Endothelial cell (in vitro differentiated cells): ENCODE measurements around the gene ZNF148. TPM values are rescaled to one million over a fixed set of nuclear protein-coding genes. Genes with fewer than 3 reads are reported as not detected.

ENCODE experiments used
- DNase-seq: peaks from one replicate; pipeline ENCODE4 v3.0.0; 2021; ENCODE audit warnings: low spot score
- H3K27ac Mint-ChIP-seq: one replicate; pipeline ENCODE4 v1.8.0; 2021; ENCODE audit warnings: mixed read lengths, inconsistent platforms; ENCODE audit not compliant: unreplicated experiment
- H3K27me3 Mint-ChIP-seq: one replicate; pipeline ENCODE4 v1.8.0; 2021; ENCODE audit warnings: mild to moderate bottlenecking, moderate library complexity, mixed read lengths, inconsistent platforms; ENCODE audit not compliant: unreplicated experiment
- H3K36me3 Mint-ChIP-seq: one replicate; pipeline ENCODE4 v1.8.0; 2021; ENCODE audit warnings: mild to moderate bottlenecking, low read depth, mixed read lengths, inconsistent platforms; ENCODE audit not compliant: unreplicated experiment
- H3K4me1 Mint-ChIP-seq: one replicate; pipeline ENCODE4 v1.8.0; 2021; ENCODE audit warnings: mild to moderate bottlenecking, mixed read lengths, inconsistent platforms; ENCODE audit not compliant: unreplicated experiment
- H3K4me3 Mint-ChIP-seq: one replicate; pipeline ENCODE4 v1.8.0; 2021; ENCODE audit warnings: mild to moderate bottlenecking, mixed read lengths, inconsistent platforms; ENCODE audit not compliant: unreplicated experiment
- H3K9me3 Mint-ChIP-seq: one replicate; pipeline ENCODE4 v1.8.0; 2021; ENCODE audit warnings: mixed read lengths, inconsistent platforms; ENCODE audit not compliant: unreplicated experiment
- CTCF ChIP-seq: fragments of 200-600 bp; sonication (generic); IDR thresholded peaks from one replicate; pipeline ENCODE4 v1.5.0; 2021; ENCODE audit warnings: antibody characterized with exemption; ENCODE audit not compliant: unreplicated experiment
- total RNA-seq: library from RNA; stranded (reverse); fragmentation: NEBNext Ultra II Directional; extraction: Animal tissue kit (Norgen Biotek cat#: 25700); gene quantifications from one replicate; pipeline ENCODE4 v1.2.1, GENCODE V29; 2021; ENCODE audit not compliant: unreplicated experiment

Gene ZNF148
- total RNA-seq, 1 donor from 2014 or later = 34.3 TPM

GRCh38 chr3:125386811-125387210, 11.7 kb upstream of the ZNF148 start:
- H3K4me3 Mint-ChIP-seq = no peak overlapping the region
- no peaks in the 10 kb centered on the region for H3K36me3 Mint-ChIP-seq
- TF ChIP-seq CTCF = no peak
- H3K4me1 Mint-ChIP-seq = peaks cover 9% of the 10 kb centered on the region
- DNase-seq = no peak
- H3K27me3 Mint-ChIP-seq = peaks cover 4% of the 10 kb centered on the region
- peaks cover 4% of the 10 kb centered on the region for H3K9me3 Mint-ChIP-seq
- H3K27ac Mint-ChIP-seq = no peak overlapping the region

GRCh38 chr3:125383744-125384143, 8.6 kb upstream of the ZNF148 start:
- TF ChIP-seq CTCF = no peak
- Mint-ChIP-seq H3K36me3 (no peaks in the 10 kb centered on the region), H3K27ac (no peak overlapping the region), H3K4me1 (no peaks in the 10 kb centered on the region), H3K4me3 (no peak overlapping the region), H3K27me3 (no peaks in the 10 kb centered on the region), H3K9me3 (no peaks in the 10 kb centered on the region)
- DNase-seq = no peak

- Mint-ChIP-seq H3K9me3 (no peaks in the 10 kb centered on the region), H3K36me3 (no peaks in the 10 kb centered on the region), H3K27ac (no peak overlapping the region), H3K4me3 (no peak overlapping the region), H3K27me3 (no peaks in the 10 kb centered on the region), H3K4me1 (no peaks in the 10 kb centered on the region)
- DNase-seq = no peak
- TF ChIP-seq CTCF = no peak
Observed at GRCh38 chr3:125382298-125382697, 7.2 kb upstream of the ZNF148 start.

- Mint-ChIP-seq H3K9me3 (no peaks in the 10 kb centered on the region), H3K36me3 (no peaks in the 10 kb centered on the region), H3K4me1 (no peaks in the 10 kb centered on the region), H3K4me3 (no peak overlapping the region), H3K27ac (no peak overlapping the region), H3K27me3 (no peaks in the 10 kb centered on the region)
- no peak for TF ChIP-seq CTCF
- no peak for DNase-seq
Observed at GRCh38 chr3:125381743-125382142, 6.6 kb upstream of the ZNF148 start.

- Mint-ChIP-seq H3K36me3 (no peaks in the 10 kb centered on the region), H3K27ac (no peak overlapping the region), H3K27me3 (no peaks in the 10 kb centered on the region), H3K9me3 (no peaks in the 10 kb centered on the region), H3K4me1 (no peaks in the 10 kb centered on the region), H3K4me3 (no peak overlapping the region)
- TF ChIP-seq CTCF = no peak
- DNase-seq = no peak
Observed at GRCh38 chr3:125381314-125381713, 6.2 kb upstream of the ZNF148 start.
